ENCODE results near the gene SLCO2A1. TPM values are rescaled to one million over a fixed set of nuclear protein-coding genes. Genes with fewer than 3 reads are reported as not detected.
A peak's percentile ranks its signal among the peaks of the same experiment; 100 is the strongest.

The SLCO2A1 gene
- total RNA-seq, 6 donors from 2014 or later: 56.2 to 308 (median 133) TPM

GRCh38 chr3:134031348-134031915 is 1.7 kb upstream of the SLCO2A1 start:
- 81 to 86% methylated on average over 4 of the region's 4 CpGs for WGBS, 2 donors
- Histone ChIP-seq H3K36me3 (no peaks in the 10 kb centered on the region), H3K27me3 (peaks cover 0 to 5% (median 0%) of the 10 kb centered on the region in 4 donors), H3K9me3 (no peaks in the 10 kb centered on the region), H3K4me3 (no peak overlapping the region), H3K4me1 (peaks cover 6 to 24% (median 11%) of the 10 kb centered on the region in 4 donors), H3K27ac (peak overlapping the region in 2 of 4 donors; percentile 90 to 92)
- TF ChIP-seq POLR2A (IDR thresholded peaks at IDR 0.05) (no peak), POLR2AphosphoS5 (IDR thresholded peaks at IDR 0.05) (no peak), CTCF (IDR thresholded peaks at IDR 0.05) (no peak), EP300 (IDR thresholded peaks at IDR 0.05) (no peak)
- DNase-seq (no peak), ATAC-seq (ENCODE audit: low FRiP score in 2 of 2) (no peak)

GRCh38 chr3:134030379-134031347 is 938 bp upstream of the SLCO2A1 start:
- peak overlapping the region; percentile 75 to 92 (median 88) for H3K27ac ChIP-seq
- WGBS, 2 donors: 20 to 41% methylated on average over 5 to 16 of the region's 16 CpGs
- TF ChIP-seq EP300 (IDR thresholded peaks at IDR 0.05) (no peak), POLR2AphosphoS5 (IDR thresholded peaks at IDR 0.05) (no peak), CTCF (IDR thresholded peaks at IDR 0.05) (no peak), POLR2A (IDR thresholded peaks at IDR 0.05) (no peak)
- ATAC-seq (ENCODE audit: low FRiP score in 2 of 2) (no peak), DNase-seq (no peak)
- H3K4me3 ChIP-seq: peak overlapping the region; percentile 10 to 75 (median 62)
- no peaks in the 10 kb centered on the region for H3K9me3 ChIP-seq
- peaks cover 0 to 5% (median 0%) of the 10 kb centered on the region in 4 donors for H3K27me3 ChIP-seq
- peaks cover 6 to 24% (median 11%) of the 10 kb centered on the region in 4 donors for H3K4me1 ChIP-seq
- no peaks in the 10 kb centered on the region for H3K36me3 ChIP-seq

GRCh38 chr3:134029256-134029733 is 430 bp downstream of the SLCO2A1 start:
- Histone ChIP-seq H3K27ac (peak overlapping the region; percentile 75 to 92 (median 88)), H3K27me3 (peaks cover 0 to 5% (median 0%) of the 10 kb centered on the region in 4 donors), H3K9me3 (no peaks in the 10 kb centered on the region), H3K4me3 (peak overlapping the region; percentile 57 to 75 (median 66)), H3K36me3 (no peaks in the 10 kb centered on the region), H3K4me1 (peaks cover 6 to 24% (median 11%) of the 10 kb centered on the region in 4 donors)
- ATAC-seq (ENCODE audit: low FRiP score in 2 of 2) (peak; percentile 44 to 60), DNase-seq (no peak)
- whole genome bisulfite sequencing, 2 donors: 4% methylated on average over 43 of the region's 43 CpGs; no CpG with 5 or more reads in 1 of the 2 donors
- no peak for TF ChIP-seq EP300 (IDR thresholded peaks at IDR 0.05)
- no peak for TF ChIP-seq POLR2A (IDR thresholded peaks at IDR 0.05)
- TF ChIP-seq POLR2AphosphoS5 (IDR thresholded peaks at IDR 0.05): no peak
- TF ChIP-seq CTCF (IDR thresholded peaks at IDR 0.05): no peak

GRCh38 chr3:134028486-134029255 is 1.1 kb downstream of the SLCO2A1 start:
- peak; percentile 5 to 53 for ATAC-seq (ENCODE audit: low FRiP score in 2 of 2)
- DNase-seq: peak in 1 of 2 donors; percentile 33
- Histone ChIP-seq H3K27ac (peak overlapping the region; percentile 75 to 92 (median 88)), H3K4me1 (peaks cover 6 to 24% (median 11%) of the 10 kb centered on the region in 4 donors), H3K27me3 (peaks cover 0 to 5% (median 0%) of the 10 kb centered on the region in 4 donors), H3K9me3 (no peaks in the 10 kb centered on the region), H3K36me3 (no peaks in the 10 kb centered on the region), H3K4me3 (peak overlapping the region; percentile 57 to 75 (median 66))
- WGBS, 2 donors: 29 to 69% methylated on average over 10 to 23 of the region's 23 CpGs
- TF ChIP-seq POLR2A (IDR thresholded peaks at IDR 0.05) (peak in 1 of 4 donors; percentile 12), CTCF (IDR thresholded peaks at IDR 0.05) (no peak)
